ENCODE data around the gene SPATA32.

The SPATA32 gene

DNA sequence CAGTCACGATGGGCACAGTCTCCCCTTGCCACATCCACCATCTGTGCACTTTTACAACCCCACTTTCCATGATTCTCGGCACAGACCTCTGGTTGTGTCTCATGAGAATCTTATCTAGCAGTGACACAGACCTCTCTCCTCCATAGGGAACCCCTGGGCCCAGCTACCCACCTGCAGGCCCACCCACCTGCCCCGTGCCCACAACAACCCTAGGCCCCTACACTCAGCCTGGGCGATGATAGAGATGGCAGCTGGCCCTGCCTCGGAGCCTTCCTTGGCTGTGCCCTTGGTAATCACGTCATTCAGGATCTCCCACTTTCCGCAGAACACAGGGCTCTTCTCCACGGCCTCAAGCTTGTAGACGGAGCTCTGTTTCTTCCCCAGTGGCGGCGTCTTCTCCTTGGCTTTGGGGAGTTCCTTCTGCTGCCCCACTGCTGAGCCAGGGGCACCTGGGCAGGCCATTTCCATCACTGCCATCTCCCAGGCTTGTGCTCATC, 28.4 kb upstream of the SPATA32 start:
- DNase-seq (ENCODE audit: extremely low spot score): no peak
- CTCF ChIA-PET: interaction anchor here (0.9 to 28.2 kb wide), 5 partner anchors 9 to 100 kb away, joined by 3 to 497 read pairs (median 4); no protein-coding TSS in a partner anchor
- TF ChIP-seq, protein P1, sequence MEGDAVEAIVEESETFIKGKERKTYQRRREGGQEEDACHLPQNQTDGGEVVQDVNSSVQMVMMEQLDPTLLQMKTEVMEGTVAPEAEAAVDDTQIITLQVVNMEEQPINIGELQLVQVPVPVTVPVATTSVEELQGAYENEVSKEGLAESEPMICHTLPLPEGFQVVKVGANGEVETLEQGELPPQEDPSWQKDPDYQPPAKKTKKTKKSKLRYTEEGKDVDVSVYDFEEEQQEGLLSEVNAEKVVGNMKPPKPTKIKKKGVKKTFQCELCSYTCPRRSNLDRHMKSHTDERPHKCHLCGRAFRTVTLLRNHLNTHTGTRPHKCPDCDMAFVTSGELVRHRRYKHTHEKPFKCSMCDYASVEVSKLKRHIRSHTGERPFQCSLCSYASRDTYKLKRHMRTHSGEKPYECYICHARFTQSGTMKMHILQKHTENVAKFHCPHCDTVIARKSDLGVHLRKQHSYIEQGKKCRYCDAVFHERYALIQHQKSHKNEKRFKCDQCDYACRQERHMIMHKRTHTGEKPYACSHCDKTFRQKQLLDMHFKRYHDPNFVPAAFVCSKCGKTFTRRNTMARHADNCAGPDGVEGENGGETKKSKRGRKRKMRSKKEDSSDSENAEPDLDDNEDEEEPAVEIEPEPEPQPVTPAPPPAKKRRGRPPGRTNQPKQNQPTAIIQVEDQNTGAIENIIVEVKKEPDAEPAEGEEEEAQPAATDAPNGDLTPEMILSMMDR (IDR thresholded peaks at IDR 0.05; ENCODE audit: control extremely low read depth, extremely low read depth, low read depth, missing control alignments): no peak
- POLR2A ChIA-PET: interaction anchor here (0.6 kb wide), 1 partner anchor 85 kb away, joined by 4 read pairs; no protein-coding TSS in a partner anchor

DNA sequence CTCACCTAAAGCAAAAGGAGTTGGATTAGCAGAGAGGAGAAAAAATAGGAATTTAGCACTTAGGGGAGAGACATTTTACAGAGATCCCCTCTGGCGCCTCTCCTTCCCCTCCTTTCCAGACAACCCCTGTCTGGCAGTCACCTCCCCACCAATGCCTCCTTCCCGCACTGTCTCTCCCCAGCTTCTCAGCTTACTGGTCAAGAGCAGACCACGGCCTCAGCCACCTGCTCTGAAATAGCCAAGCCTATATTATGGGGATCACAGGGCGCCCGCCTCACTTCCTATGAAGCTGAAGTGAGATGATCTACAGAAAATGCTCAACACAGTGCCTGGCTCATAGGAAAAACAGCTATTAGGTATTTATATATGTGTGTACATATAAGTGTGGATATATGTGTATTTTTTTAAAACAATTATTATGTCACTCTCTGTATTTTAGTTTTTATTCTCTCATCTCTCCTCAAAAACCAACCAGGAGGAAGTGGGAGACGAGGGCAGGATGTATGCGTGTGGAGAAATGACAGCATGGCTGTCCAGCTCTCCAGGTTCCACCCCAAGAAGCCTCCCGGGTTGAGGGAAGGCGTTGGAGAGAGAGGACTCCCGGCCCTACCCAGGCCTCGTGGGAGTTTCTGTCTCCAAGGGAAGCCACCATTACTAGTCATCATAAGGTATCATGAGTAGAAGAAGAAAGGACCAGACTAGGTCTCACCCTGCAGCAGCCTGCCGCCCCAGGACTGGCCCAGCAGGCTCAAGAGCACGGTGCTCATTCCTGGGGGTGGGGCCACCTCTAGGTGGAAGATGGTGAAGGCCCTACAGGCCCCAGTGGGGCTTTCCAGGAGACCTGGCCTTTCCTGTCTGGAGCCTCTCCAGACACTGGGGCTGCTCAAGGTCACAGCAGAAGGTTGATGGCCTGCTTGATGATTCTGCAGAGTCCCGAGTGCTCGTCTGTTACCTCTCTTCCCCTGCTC, 27.7 kb upstream of the SPATA32 start:
- ChIA-PET POLR2A (no interaction called here), CTCF (interaction anchor here (0.9 to 28.2 kb wide), 5 partner anchors 10 to 101 kb away, joined by 3 to 497 read pairs (median 16); partner anchors contain the start of gene MAP3K14)
- TF ChIP-seq, protein P1 (IDR thresholded peaks at IDR 0.05; ENCODE audit: control extremely low read depth, extremely low read depth, low read depth, missing control alignments): no peak
- no peak for DNase-seq (ENCODE audit: extremely low spot score)

DNA sequence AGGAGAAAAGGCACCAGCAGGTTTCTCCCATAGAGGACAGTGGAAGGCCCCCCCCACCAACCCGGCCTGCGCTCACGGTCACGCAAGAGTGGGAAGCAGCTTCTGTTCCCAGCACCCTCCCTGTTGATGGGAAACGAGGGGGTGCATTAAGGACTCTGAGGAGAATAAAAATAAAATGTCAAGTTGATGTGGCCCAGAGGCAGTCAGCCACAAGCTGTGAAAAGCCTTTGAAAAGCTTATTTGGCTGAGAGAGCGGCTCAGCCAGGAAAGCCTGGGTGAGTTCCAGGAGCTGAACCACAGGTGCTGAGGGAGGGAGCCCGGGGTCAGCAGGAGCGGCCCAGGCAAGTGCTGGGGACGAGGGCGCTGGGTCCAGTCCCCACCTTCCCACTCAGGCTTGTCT, 26.9 kb upstream of the SPATA32 start:
- ChIA-PET CTCF (interaction anchor here (1.4 to 28.2 kb wide), 4 partner anchors 11 to 101 kb away, joined by 7 to 497 read pairs (median 30); partner anchors contain the start of gene MAP3K14), POLR2A (interaction anchor here (0.7 kb wide), 1 partner anchor 12 kb away, joined by 6 read pairs; no protein-coding TSS in a partner anchor)
- TF ChIP-seq, protein P1 (IDR thresholded peaks at IDR 0.05; ENCODE audit: control extremely low read depth, extremely low read depth, low read depth, missing control alignments): no peak
- DNase-seq (ENCODE audit: extremely low spot score): no peak

DNA sequence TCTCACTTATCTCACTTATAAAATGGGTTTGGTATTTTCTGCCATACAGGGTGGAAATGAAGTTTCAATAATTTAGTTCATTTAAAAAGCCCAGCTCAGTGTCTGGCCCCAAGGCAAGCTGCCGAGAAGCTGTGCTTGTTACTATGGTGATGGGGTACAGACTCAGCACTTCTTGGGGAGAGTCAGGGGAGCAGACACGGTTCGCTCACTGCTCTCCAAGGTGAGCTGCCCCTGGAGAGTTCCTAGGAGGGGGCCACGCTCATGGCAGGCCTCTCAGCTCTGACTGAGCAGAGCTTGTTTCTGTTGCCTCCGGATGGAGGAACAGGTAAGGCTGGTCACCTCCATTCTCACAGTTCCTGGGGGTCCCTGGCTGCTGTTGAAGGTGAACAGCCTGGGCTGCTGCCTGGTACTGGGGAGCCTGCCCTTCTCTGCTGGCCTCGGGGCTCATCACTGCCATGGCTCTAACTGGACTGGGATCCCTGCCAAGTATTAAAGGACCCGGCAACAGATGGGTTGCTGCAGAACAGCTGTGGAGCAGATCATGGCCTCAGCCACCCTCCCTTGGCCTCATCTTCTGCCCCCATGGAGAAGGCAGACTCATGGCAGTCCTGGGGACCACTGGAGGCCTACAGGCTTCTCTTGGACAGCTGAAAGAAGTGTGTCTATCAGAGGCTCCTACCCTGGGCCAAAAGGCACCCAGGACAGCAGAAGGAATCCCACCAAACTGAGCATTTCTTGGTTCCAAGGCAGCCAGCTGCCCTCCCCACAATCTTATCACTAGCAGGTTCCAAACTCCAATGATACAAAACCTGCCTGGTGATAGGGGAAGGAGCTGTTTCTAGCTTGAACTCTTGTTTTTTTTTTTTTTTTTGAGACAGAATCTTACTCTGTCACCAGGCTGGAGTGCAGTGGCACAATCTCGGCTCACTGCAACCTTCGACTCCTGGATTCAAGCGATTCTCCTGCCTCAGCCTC, 25.9 kb upstream of the SPATA32 start:
- CTCF ChIA-PET: interaction anchor here (0.6 to 28.2 kb wide), 9 partner anchors 10 to 153 kb away, joined by 3 to 497 read pairs (median 4); partner anchors contain the start of genes ACBD4 and MAP3K14

DNA sequence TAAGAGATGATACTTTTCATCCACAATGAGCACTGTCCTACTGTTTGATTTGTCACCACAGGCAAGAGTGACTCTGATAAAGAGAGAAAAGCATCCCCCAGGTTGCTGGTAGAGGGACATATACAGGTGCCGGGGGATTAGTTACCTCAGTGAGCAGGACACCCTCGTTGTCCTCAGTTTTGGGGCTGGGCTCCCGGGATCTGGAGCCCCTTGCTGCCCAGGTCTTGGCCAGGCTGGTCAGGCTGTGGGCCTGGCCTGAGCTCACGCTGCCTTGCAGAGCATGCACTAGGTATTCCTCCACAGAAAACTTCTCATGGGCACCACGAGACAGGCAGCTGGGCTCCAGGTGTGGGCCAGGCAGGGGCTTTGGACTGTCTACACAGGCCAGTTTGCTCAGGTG, 24.4 kb upstream of the SPATA32 start:
- POLR2A ChIA-PET: interaction anchor here (0.6 kb wide), 1 partner anchor 8 kb away, joined by 6 read pairs; no protein-coding TSS in a partner anchor
- CTCF ChIA-PET: interaction anchor here (0.9 to 28.2 kb wide), 6 partner anchors 9 to 104 kb away, joined by 3 to 497 read pairs (median 10); partner anchors contain the start of gene MAP3K14
- DNase-seq (ENCODE audit: extremely low spot score): no peak
- TF ChIP-seq, protein P1 (IDR thresholded peaks at IDR 0.05; ENCODE audit: control extremely low read depth, extremely low read depth, low read depth, missing control alignments): no peak

More for the DNA sequence above, 25.9 kb upstream of the SPATA32 start:
- POLR2A ChIA-PET: interaction anchor here (0.7 kb wide), 1 partner anchor 13 kb away, joined by 6 read pairs; no protein-coding TSS in a partner anchor
- no peak for DNase-seq (ENCODE audit: extremely low spot score)
- TF ChIP-seq, protein P1 (IDR thresholded peaks at IDR 0.05; ENCODE audit: control extremely low read depth, extremely low read depth, low read depth, missing control alignments): no peak
